K562 (cell line): ENCODE data around the gene IL20. TPM values are rescaled to one million over a fixed set of nuclear protein-coding genes. Genes with fewer than 3 reads are reported as not detected.

ENCODE experiments used
- ETV5 ChIP-seq: sonication (generic); formaldehyde crosslinking; IDR thresholded peaks from 2 replicates; pipeline ENCODE4 v1.4.0; 2020; ENCODE audit warnings: low read depth, mild to moderate bottlenecking, missing genetic modification reagents
- ETV6 ChIP-seq, 3 experiments: fragments of 150-350 bp in 1 of 3; sonication (generic) in 1 of 3; formaldehyde crosslinking in 1 of 3; IDR thresholded peaks; 2 replicates each; pipeline versions ENCODE4 v1.6.1 to v1.8.0; 2014 to 2022; ENCODE audit warnings: borderline replicate concordance in 2 of 3, low read depth in 2 of 3, antibody characterized with exemption in 1 of 3, low read length in 1 of 3, mild to moderate bottlenecking in 1 of 3, missing genetic modification reagents in 1 of 3
- HEY1 ChIP-seq: fragments of 250-450 bp; sonication (Bioruptor Pico); IDR thresholded peaks from 2 replicates; pipeline ENCODE4 v1.5.0; 2020; ENCODE audit warnings: mild to moderate bottlenecking, moderate library complexity, borderline replicate concordance
- KAT2B ChIP-seq: IDR thresholded peaks from one replicate; pipeline ENCODE4 v1.6.1; 2012; ENCODE audit warnings: low read depth, mild to moderate bottlenecking, control low read depth, inconsistent platforms, low read length, moderate library complexity
- MTF1 ChIP-seq: fragments of 250-450 bp; sonication (Bioruptor Pico); IDR thresholded peaks from 2 replicates; pipeline ENCODE4 v1.9.0; 2021; ENCODE audit warnings: moderate library complexity, mild to moderate bottlenecking, inconsistent platforms, borderline replicate concordance
- NFRKB ChIP-seq: fragments of 450-650 bp; IDR thresholded peaks from 2 replicates; pipeline ENCODE4 v1.6.1; 2016; ENCODE audit warnings: low read depth
- NONO ChIP-seq, 2 experiments: fragments of 200-400 bp in 1 of 2; fragments of 450-650 bp in 1 of 2; formaldehyde crosslinking in 1 of 2; IDR thresholded peaks; 2 replicates each; pipeline ENCODE4 v1.6.1; 2017; ENCODE audit warnings: low read depth in 2 of 2, mild to moderate bottlenecking in 2 of 2, moderate library complexity in 2 of 2, low read length in 1 of 2
- NR2C2 ChIP-seq, 2 experiments: fragments of 200-800 bp in 1 of 2; sonication (Bioruptor generic) in 1 of 2; sonication (generic) in 1 of 2; formaldehyde crosslinking in 1 of 2; IDR thresholded peaks; 2 replicates each; pipeline versions ENCODE4 v1.6.1 to v1.8.0; 2016 to 2022; ENCODE audit warnings: mild to moderate bottlenecking in 1 of 2, missing compliant biosample characterization in 1 of 2, missing genetic modification characterization in 1 of 2, missing genetic modification reagents in 1 of 2
- SMAD1 ChIP-seq: fragments of 150-350 bp; IDR thresholded peaks from 2 replicates; pipeline ENCODE4 v1.6.1; 2014; ENCODE audit warnings: low read length, low read depth; ENCODE audit not compliant: partially characterized antibody
- TAF15 ChIP-seq: fragments of 200-400 bp; formaldehyde crosslinking; IDR thresholded peaks from 2 replicates; pipeline ENCODE4 v1.6.1; 2017; ENCODE audit warnings: mild to moderate bottlenecking, low read depth, low read length, moderate library complexity
- TARDBP ChIP-seq: fragments of 450-650 bp; IDR thresholded peaks from 2 replicates; pipeline ENCODE4 v1.6.1; 2016
- TCF3 ChIP-seq: sonication (generic); formaldehyde crosslinking; IDR thresholded peaks from 2 replicates; pipeline ENCODE4 v1.4.0; 2020; ENCODE audit warnings: mild to moderate bottlenecking, missing genetic modification reagents
- ZNF134 ChIP-seq: fragments of 250-450 bp; sonication (Bioruptor Pico); conservative IDR thresholded peaks from 2 replicates; pipeline ENCODE4 v1.4.0; 2020
- ZNF23 ChIP-seq: fragments of 250-450 bp; sonication (Bioruptor Pico); IDR thresholded peaks from 2 replicates; pipeline ENCODE4 v1.4.0; 2020; ENCODE audit warnings: mild to moderate bottlenecking
- ZNF282 ChIP-seq: sonication (generic); formaldehyde crosslinking; IDR thresholded peaks from 2 replicates; pipeline ENCODE4 v1.8.1; 2023; ENCODE audit warnings: missing genetic modification reagents
- polyA plus RNA-seq, 8 experiments: library from polyadenylated mRNA; depleted of rRNA in 4 of 8; stranded (reverse) in 5 of 8; unstranded in 3 of 8; fragments of >200 nt; fragmentation: Nextera tagmentation in 2 of 8; fragmentation: Illumina TruSeq in 1 of 8; extraction: Ambion mirVana in 2 of 8; extraction: Trizol in 1 of 8; gene quantifications; 2 replicates each; pipeline versions ENCODE4 v1.2.1 to v1.2.3, GENCODE V29; 2011 to 2014; ENCODE audit warnings: inconsistent platforms in 1 of 8, missing spikeins in 1 of 8
- total RNA-seq, 7 experiments: library from RNA; depleted of rRNA in 6 of 7; stranded (reverse); fragments of >200 nt in 6 of 7; fragmentation: Illumina TruSeq in 2 of 7; extraction: Trizol in 2 of 7; gene quantifications; 2 replicates each; pipeline versions ENCODE4 v1.2.1 to v1.2.3, GENCODE V29; 2011 to 2021; ENCODE audit warnings: low replicate concordance in 1 of 7
- TF ChIP-seq, protein P1 (sequence below): sonication (generic); formaldehyde crosslinking; IDR thresholded peaks from 2 replicates; pipeline ENCODE4 v1.8.0; 2023; ENCODE audit warnings: mild to moderate bottlenecking, missing genetic modification reagents
- TF ChIP-seq, protein P2 (sequence below): fragments of 150-350 bp; conservative IDR thresholded peaks from 2 replicates; pipeline ENCODE4 v1.6.1; 2014; ENCODE audit warnings: low read length
- TF ChIP-seq, protein P3 (sequence below): IDR thresholded peaks from 3 replicates; pipeline ENCODE4 v1.6.1; 2011; ENCODE audit warnings: borderline replicate concordance, mild to moderate bottlenecking; ENCODE audit not compliant: insufficient read length, insufficient read depth

Gene IL20
- total and polyA plus RNA-seq, 9 of the 15 experiments (the other 6 are each of a cell fraction or from before 2014, with no cell fraction given): not detected

DNA sequence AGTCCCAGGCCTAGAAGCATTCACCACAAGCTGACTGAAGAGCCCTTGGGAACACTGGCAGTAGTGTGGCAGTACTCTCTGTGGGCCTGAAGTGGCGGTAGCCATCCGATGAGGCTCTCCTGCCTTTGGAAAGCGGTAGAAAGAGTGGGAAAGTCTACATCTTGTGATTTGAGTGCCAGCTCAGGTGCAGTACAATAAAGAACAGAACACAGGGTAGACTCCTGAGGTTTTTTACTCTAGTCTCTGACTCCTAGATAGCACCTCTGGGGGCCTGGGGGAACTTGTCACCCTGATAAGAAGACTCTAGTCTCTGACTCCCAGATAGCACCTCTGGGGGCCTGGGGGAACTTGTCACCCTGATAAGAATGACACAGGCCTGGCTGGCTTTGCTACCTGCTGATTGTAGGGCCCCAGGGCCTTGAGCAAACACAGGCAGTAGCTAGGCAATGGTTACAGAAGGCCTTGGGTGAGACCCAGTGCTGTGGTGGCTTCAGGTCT is 18.0 kb upstream of the IL20 start (continued):
- TF ChIP-seq, protein P1, sequence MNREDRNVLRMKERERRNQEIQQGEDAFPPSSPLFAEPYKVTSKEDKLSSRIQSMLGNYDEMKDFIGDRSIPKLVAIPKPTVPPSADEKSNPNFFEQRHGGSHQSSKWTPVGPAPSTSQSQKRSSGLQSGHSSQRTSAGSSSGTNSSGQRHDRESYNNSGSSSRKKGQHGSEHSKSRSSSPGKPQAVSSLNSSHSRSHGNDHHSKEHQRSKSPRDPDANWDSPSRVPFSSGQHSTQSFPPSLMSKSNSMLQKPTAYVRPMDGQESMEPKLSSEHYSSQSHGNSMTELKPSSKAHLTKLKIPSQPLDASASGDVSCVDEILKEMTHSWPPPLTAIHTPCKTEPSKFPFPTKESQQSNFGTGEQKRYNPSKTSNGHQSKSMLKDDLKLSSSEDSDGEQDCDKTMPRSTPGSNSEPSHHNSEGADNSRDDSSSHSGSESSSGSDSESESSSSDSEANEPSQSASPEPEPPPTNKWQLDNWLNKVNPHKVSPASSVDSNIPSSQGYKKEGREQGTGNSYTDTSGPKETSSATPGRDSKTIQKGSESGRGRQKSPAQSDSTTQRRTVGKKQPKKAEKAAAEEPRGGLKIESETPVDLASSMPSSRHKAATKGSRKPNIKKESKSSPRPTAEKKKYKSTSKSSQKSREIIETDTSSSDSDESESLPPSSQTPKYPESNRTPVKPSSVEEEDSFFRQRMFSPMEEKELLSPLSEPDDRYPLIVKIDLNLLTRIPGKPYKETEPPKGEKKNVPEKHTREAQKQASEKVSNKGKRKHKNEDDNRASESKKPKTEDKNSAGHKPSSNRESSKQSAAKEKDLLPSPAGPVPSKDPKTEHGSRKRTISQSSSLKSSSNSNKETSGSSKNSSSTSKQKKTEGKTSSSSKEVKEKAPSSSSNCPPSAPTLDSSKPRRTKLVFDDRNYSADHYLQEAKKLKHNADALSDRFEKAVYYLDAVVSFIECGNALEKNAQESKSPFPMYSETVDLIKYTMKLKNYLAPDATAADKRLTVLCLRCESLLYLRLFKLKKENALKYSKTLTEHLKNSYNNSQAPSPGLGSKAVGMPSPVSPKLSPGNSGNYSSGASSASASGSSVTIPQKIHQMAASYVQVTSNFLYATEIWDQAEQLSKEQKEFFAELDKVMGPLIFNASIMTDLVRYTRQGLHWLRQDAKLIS (CRISPR knock-in tag): no peak
- TF ChIP-seq HEY1: no peak
- peak; percentile 80; the same call in 1 of the 2 replicates for TF ChIP-seq ETV5
- TF ChIP-seq TAF15: no peak
- no peak for TF ChIP-seq NR2C2 (CRISPR knock-in tag; IDR thresholded peaks at IDR 0.05)
- TF ChIP-seq NR2C2 (tag; IDR thresholded peaks at IDR 0.05): no peak
- TF ChIP-seq ZNF23 (CRISPR knock-in tag): no peak
- no peak for TF ChIP-seq TARDBP
- peak; percentile 99 for TF ChIP-seq TCF3
- TF ChIP-seq, protein P2, sequence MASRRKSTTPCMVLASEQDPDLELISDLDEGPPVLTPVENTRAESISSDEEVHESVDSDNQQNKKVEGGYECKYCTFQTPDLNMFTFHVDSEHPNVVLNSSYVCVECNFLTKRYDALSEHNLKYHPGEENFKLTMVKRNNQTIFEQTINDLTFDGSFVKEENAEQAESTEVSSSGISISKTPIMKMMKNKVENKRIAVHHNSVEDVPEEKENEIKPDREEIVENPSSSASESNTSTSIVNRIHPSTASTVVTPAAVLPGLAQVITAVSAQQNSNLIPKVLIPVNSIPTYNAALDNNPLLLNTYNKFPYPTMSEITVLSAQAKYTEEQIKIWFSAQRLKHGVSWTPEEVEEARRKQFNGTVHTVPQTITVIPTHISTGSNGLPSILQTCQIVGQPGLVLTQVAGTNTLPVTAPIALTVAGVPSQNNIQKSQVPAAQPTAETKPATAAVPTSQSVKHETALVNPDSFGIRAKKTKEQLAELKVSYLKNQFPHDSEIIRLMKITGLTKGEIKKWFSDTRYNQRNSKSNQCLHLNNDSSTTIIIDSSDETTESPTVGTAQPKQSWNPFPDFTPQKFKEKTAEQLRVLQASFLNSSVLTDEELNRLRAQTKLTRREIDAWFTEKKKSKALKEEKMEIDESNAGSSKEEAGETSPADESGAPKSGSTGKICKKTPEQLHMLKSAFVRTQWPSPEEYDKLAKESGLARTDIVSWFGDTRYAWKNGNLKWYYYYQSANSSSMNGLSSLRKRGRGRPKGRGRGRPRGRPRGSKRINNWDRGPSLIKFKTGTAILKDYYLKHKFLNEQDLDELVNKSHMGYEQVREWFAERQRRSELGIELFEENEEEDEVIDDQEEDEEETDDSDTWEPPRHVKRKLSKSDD: no peak
- TF ChIP-seq ETV6 (IDR thresholded peaks at IDR 0.05; ENCODE audit: borderline replicate concordance in 1 of 2, low read depth in 2 of 2, low read length in 1 of 2): peak in 1 of 2 experiments; percentile 39; a peak in 1 of 4 replicates
- TF ChIP-seq ETV6 (CRISPR knock-in tag; IDR thresholded peaks at IDR 0.05; ENCODE audit: borderline replicate concordance): no peak
- TF ChIP-seq NFRKB: no peak
- no peak for TF ChIP-seq MTF1 (CRISPR knock-in tag)
- peak in 1 of 2 experiments; percentile 81; a peak in 1 of 4 replicates for TF ChIP-seq NONO (IDR thresholded peaks at IDR 0.05; ENCODE audit: low read depth in 2 of 2, low read length in 1 of 2)
- TF ChIP-seq, protein P3, sequence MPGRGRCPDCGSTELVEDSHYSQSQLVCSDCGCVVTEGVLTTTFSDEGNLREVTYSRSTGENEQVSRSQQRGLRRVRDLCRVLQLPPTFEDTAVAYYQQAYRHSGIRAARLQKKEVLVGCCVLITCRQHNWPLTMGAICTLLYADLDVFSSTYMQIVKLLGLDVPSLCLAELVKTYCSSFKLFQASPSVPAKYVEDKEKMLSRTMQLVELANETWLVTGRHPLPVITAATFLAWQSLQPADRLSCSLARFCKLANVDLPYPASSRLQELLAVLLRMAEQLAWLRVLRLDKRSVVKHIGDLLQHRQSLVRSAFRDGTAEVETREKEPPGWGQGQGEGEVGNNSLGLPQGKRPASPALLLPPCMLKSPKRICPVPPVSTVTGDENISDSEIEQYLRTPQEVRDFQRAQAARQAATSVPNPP: no peak
- TF ChIP-seq KAT2B: no peak
- TF ChIP-seq SMAD1: no peak
- TF ChIP-seq ZNF134: no peak
- TF ChIP-seq ZNF282 (CRISPR knock-in tag): no peak
